GM12801 (cell line): Measurements from ENCODE around the gene TBC1D23.

Experiments
- CTCF ChIP-seq: IDR thresholded peaks from one replicate; pipeline ENCODE4 v1.5.1; 2011; ENCODE audit warnings: control low read depth; ENCODE audit not compliant: insufficient read length; ENCODE audit errors: extremely low read depth

Gene TBC1D23

DNA sequence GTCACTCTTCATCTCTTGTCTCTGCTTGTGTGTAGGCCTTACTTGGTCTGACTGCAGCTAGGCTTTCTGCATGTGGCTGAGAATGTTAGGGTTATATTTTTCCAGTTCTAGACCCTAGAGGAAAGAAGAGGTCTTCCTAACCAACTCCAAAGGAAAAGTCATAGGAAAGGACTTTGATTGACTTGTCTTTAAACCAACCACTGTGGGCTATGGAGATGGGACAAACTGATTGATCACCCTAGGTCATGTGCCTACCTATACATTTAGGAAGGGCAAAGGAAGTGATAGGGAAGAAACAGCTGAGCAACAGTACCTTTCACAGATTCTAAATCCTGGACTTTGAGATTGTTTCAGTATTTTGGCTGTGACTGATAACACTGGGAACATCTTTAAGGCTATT, 16.5 kb upstream of the TBC1D23 start:
- TF ChIP-seq CTCF: no peak

- no peak for TF ChIP-seq CTCF
Observed at GRCh38 chr3:100245136-100245535, 15.7 kb upstream of the TBC1D23 start.

DNA sequence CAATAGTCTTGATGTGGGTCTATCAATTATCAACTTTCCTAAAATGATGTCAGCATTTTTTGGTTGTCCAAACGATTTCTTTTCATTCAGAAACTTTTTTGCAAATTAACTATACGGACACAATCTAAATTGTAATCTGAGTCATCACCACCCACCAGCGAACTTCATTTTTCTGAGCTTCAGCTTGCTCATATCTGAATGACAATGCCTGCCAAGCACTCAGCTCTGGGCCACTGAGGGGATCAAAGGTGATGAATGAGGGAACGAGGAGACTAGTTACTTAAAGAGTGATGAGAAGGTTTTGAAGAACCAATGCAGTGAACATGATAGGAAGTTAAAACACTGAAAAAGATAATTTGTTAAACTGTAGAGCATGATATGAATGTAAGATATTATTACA, 14.9 kb upstream of the TBC1D23 start:
- TF ChIP-seq CTCF: no peak

- no peak for TF ChIP-seq CTCF
Observed at GRCh38 chr3:100246999-100247398, 13.8 kb upstream of the TBC1D23 start.

GRCh38 chr3:100252001-100252400, 8.8 kb upstream of the TBC1D23 start:
- TF ChIP-seq CTCF: no peak

DNA sequence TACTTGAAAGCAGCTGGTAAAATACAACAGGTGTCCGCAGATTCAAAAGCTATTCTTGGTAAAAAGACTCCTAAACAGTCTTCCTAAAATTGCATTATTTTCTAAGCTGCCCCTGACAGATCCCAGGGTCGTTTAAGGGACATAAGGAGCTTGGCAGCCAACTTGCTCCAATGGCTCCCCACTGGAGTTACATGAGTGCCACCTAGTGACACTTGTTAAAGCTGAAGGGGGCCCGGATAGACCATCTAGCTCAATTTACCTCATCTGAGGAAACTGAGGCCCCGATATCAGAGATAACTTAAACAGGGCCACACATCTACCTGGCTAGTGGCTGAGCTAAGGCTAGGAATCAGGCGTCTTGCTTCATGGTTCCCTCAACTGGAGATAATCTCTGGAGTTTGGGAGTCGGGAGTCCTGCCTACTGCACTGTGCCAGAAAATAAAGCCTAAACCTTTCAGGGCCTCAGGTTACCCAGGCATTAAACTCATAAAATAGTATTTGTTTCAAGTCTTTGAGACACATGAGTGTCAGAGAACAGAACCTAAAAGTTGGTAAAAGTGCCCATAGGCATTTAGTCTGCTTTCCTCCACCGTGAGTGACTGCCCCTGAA, 6.5 kb upstream of the TBC1D23 start:
- no peak for TF ChIP-seq CTCF

DNA sequence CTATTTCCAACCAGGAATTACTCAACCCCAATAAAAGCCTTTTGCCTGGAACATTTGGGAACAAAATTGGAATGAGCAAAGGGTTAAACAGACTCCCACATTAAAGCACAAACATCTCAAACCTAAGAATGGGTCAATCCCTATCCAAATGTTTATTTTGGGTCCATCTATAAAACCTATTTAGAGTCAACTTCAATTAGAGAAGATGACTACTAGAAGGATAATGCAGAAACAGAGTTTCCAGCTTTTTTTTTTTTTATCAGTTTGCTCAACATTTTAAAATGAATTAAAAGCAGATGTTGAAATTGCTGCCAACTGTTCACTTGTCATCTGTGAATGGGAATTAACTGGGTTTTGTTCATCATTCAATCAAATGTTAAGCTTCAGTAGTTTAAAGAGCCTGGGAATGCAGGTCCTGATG, 4.1 kb upstream of the TBC1D23 start:
- TF ChIP-seq CTCF: no peak

- TF ChIP-seq CTCF: no peak
Observed at GRCh38 chr3:100257586-100257985, 3.2 kb upstream of the TBC1D23 start.
